HG02852 (cell line): ENCODE measurements around the gene AFF4.
"Not testable (repeated sequence)": the region's sequence is repeated elsewhere in the genome, so short reads cannot be mapped to it uniquely, and the experiment has no call there.

Source experiments
- ATAC-seq: cut with Tn5 transposase; IDR thresholded peaks from one replicate; pipeline ENCODE4 v1.9.1; 2021; ENCODE audit warnings: mild to moderate bottlenecking, moderate library complexity; ENCODE audit not compliant: unreplicated experiment

The AFF4 gene

DNA sequence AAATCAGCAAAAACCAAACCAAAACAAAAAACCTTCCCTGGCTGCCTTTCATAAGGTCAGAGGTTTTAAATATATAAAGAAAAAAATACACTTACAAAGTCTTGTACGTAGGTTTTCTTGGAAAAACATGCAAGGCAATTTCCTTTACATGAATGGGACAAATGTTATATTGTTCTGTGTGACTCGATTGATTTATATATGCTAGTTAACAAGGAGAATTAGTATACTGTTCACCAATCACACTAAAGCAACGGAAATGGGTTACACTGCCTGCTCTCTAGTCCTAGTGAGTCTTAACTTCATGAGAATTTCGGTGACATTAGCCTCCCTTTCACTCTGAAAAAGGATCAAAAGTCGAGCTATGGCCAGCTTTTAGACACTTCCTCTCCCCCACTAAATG is 102.7 kb downstream of the AFF4 start:
- ATAC-seq, result no peak

DNA sequence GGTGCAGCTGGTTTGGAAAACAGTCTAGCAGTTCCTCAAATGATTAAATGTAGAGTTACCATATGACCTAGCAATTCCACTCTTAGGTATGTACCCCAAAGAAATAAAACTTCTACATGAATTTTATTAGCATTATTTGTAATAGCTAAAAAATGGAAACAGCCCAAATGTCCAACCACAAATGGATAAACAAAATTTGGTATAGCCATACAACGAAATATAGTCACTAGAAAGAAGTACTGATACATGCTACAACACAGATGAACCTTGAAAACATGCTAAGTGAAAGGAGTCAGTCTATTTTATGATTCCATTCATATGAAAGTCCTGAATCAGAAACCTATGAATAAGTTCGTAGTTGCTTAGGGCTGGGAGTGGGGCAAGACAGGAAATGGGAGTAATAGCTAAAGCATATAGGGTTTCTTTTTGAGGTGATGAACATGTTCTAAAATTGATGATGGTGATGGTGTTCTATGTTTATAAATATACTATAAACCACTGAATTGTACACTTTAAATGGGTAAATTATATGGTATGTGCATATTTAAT is 103.5 kb downstream of the AFF4 start:
- no peak for ATAC-seq

DNA sequence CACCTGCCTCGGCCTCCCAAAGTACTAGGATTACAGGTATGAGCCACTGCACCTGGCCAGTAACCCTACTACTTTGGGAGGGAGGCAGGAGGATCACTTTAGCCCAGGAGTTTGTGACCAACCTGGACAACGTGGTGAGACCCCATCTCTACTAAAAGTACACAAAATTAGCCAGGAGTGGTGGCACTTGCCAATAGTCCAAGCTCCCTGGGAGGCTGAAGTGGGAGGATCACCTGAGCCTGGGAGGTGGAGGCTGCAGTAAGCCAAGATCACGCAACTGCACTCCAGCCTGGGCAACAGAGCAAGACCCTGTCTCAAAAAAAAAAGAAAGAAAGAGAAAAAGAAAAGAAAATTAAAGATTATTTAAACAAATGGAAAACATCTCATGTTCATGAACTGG is 107.4 kb downstream of the AFF4 start:
- ATAC-seq, result no peak

DNA sequence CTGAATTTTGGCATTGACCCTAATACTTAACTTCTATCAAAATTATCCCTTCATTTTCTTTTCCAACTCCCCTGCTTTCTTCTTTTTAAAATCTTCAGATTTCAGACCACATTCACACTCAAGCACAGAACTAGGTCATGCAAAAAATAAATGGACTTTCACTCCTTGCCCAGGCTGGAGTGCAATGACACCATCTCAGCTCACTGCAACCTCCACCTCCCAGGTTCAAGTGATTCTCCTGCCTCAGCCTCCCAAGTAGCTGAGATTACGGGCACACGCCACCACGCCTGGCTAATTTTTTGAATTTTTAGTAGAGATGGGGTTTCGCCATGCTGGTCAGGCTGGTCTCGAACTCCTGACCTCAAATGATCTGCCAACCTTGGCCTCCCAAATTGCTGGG is 108.4 kb downstream of the AFF4 start:
- not testable (repeated sequence) for ATAC-seq

DNA sequence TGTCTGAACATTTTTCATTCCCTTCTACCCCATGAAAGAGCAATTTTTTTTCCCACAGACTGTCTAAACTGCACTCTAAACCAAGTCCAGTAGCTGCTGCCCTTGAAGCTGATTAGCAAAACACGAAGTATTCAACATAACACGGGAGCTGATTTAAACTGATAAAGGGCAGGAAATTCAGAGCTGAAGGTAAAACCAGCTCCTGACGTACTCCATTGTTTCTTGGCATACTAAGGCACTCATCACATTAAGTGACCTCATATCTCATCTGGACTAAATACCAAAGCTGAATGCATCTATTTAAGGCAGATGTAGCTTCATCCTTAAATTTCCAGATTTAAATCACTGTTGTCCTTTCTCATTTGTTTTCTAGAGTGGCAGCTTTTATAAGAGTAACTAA is 109.1 kb downstream of the AFF4 start:
- no peak for ATAC-seq

DNA sequence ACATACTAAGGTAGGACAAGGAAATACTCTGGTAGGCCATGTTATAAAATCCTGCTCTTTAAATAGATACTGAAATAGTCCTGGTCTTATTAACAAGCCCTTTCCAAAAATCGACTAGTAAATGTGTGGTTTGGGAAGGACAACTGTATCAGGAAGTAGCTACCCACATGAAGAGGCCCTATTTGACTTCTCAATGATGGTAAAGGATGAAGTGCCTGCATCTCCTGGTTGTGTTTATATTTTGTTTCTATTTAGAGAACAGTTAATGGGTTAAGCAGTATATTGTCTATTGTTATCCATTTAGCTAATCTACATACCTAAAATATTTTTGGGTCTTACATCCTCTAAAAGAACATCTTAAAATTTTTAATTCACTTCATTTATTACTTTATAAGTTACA is 109.6 kb downstream of the AFF4 start:
- ATAC-seq, result no peak

DNA sequence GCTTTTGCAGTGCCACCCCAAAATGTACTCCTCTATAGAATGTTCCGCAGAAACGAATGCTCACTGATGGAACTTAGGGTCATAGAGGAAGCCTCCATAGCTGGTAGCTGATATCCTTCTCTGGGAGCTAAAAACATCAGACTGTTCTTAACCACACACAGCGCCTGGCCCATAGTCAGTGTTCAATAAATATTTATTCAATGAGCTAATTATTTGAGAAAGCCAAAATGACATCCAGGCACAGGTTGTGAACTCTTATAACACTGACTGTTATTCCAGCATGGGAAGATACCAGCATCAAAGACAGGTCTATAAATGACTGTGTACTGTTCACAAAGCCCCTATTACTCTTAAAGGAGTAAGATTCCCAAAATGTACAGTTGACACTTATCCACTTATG is 110.1 kb downstream of the AFF4 start:
- ATAC-seq, result no peak

DNA sequence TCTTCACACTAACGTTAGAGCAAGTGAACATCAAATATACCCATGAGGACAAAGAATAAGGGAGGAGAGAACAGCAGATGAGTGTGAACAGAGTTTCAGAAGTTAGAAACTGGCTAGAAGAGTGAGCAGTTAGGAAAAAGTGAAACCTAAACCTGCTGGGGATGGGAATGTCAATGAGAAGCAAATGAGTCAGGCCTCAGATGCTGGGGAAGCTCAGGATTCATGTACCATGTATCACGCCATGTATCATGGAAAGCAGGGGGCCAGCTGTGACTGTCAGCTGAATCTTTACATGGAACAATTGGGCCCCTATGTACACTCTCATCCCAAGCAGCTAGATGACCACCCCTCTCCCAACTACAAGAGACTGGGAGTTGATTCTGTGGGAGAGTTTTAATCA is 113.4 kb downstream of the AFF4 start:
- no peak for ATAC-seq

DNA sequence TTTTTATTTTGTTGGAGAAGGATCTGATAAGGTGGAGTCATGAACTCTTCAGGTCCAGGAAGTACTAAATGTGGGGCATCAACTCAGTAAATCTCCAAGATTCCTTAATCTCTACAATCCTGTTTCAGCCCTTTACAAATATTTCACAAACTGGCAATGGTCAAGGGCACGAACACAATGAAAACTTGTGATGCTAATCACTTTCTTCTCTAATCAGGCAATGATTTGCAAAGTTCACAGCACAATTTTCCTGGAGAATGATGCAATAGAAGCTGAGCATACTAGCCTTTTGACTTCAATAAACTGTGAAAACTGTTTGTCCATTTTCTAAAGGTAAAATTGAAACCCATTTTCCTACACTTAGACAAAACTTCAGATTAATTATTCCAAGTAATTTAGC is 114.1 kb downstream of the AFF4 start:
- no peak for ATAC-seq

DNA sequence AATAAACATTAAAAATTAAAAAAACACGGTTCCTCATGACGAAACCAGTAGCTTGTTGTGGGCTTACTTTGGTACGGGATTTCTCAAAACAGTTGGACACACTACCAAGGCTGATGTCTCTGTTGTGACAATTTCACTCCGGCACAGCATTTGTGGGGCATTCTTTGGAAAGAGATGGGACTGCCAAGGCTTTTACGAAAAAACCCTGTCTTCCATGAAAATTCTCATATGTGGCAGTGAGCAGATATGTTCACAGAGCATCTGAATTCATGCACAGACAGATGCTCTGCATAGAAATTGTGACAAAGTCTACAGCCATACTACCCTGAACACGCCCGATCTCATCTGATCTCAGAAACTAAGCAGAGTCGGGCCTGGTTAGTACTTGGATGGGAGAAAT is 115.2 kb downstream of the AFF4 start:
- no peak for ATAC-seq

DNA sequence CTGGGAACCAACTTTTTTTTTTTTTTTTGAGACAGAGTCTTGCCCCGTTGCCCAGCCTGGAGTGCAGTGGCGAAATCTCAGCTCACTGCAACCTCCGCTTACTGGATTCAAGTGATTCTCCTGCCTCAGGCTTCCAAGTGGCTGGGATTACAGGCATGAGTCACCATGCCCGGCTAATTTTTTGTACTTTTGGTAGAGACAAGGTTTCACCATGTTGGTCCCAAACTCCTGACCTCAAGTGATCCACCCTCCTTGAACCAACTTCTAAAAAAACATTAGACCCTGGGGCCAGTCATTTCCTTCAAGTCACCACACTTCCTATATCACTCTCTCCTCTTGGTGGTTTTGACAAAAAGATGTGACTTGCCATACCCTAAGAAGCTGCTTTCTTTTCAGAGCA is 122.1 kb downstream of the AFF4 start:
- ATAC-seq, result no peak

DNA sequence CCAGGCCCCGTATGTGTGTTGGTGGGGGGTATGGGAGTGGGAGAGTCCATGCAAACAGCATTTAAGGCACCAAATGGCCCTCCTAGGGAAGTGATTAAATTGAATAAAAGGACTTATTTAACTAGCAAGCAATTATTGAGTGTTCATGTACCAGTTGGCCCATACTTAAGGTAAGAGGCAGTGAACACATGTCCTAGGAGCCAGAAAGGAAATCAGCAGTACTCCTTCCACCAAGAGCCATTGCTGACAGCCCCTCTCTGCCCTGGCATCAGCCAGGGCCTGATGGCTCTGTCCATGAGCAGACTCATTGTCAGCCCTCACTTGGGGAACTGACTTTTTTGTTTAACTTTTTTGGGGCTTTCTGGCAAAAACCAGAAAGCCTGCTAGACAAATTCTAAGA is 122.5 kb downstream of the AFF4 start:
- ATAC-seq, result no peak

DNA sequence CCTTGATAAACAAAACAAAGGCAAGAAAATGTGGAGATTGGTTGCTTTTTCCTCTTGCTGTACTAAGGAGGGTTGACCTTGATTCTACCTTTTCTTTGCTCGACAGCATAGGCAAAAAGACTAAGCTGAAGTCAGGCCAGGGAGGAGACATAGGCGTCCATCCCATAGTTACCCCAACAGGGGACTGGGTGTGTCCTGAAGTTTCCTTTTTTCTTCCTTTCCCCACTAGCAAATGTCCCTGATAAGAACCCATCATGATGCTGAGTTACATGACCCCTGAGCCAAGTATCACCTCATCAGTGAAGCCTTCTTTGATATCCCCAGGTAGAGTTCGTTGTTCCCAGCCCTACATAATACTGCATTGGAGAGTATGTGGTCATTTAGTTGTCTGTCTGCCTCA is 123.1 kb downstream of the AFF4 start:
- no peak for ATAC-seq

DNA sequence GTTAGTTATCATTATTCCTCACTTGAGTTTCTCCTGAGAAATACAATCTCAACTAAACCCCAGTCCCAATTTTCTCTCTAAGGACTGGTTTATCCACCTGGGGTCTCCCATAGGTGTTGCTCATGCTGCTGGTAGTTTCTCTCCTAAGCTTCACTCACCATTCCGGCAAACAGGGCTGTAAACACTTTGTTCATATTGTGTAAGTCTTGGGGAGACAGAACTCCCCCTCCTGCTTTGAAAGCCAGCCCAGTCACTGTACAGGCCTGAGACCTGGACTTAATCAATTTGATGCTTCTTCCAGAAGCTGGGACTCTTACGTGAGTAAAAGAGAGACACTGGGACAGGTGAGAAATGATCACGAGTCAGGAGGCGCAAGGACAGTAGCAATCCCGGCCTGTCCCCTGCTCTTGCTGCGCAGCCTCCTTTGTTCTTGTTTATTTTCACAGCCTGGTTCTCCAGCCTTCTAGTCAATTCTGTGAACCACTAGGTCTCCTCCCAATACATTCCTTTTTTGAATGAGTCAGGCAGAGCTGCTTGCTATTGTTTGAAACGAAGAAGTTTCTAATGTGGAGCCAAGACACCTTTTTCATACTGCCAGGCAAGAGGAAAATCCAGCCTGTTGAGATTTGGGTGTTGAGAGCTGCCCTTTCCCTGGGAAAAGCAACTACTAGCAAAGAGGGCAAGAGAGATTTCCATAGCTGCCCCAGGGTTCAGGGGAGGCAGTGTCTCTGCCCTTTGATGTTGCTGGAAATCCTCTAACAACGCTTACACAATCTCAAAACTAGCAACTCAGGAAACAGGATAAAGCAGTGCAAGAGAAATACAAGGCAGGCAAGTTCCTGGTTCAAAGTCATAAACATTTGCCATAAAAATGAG is 123.8 kb downstream of the AFF4 start:
- ATAC-seq, result no peak

DNA sequence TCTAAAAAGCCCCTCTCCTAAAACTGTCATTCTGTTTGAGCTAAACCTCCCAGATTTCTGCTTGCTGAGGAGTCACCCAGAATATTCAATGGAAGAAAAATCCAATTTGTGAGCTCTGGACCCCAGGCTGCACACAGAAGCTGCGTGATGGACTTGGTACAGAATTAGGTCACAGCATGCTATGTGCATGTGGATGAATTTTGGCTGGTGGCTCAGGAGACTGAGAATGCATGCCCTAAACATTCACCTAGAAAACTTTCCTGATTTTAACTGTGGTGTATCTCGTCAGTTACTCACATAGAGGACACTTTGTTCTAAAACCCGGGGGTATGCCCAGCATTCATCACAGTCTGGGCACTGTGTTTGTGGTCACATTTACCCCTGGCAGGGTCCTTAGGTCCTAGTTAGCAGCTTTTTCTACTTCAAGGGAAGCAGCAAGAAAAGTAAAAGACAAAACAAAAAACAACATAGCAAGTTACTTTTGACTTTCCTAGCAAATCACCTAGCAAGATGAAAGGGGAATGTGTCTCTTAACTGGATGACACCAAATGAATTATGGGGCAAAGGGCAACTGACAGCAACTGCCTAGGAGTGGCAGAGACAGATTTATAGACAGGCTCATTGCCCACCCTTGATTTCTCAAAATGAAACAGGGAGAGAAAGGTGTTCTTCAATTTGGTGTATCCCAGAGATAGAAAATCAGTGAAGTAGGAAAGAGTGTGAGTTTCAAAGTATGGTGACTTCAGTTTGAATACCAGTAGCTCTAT is 124.7 kb downstream of the AFF4 start:
- ATAC-seq, result no peak

DNA sequence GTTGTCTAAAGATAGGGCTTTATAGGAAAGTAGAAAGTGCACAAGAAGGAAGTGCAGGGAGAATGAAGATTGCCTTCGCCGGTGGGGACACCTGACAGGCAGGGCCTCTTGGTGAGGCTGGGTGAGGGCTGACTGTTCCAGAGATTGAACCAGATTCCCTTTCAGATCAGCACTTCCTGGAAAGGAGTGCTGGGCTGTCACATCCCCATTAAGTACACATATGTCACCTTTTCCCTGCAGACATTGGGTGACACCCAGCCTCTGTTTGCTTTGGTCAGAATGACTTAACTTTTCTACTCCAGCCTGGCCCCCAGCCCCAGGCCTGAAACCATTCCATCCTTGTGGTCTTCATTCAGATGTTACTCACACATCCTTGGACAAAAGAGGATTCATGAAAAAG is 125.6 kb downstream of the AFF4 start:
- no peak for ATAC-seq

DNA sequence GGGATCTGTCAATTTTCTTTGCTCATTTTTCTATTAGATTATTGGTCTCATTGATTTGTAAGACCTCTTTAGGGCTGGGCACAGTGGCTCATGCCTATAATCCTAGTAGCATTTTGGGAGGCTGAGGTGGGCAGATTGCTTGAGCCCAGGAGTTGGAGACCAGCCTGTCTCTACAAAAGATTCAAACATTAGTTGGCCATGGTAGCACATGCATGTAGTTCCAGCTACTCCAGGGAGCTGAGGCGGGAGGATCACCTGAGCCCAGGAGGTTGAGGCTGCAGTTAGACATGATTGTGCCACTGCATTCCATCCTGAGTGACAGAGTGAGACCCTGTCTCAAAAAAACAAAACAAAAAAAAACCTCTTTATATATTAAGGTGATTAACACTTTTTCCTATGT is 126.6 kb downstream of the AFF4 start:
- no peak for ATAC-seq

DNA sequence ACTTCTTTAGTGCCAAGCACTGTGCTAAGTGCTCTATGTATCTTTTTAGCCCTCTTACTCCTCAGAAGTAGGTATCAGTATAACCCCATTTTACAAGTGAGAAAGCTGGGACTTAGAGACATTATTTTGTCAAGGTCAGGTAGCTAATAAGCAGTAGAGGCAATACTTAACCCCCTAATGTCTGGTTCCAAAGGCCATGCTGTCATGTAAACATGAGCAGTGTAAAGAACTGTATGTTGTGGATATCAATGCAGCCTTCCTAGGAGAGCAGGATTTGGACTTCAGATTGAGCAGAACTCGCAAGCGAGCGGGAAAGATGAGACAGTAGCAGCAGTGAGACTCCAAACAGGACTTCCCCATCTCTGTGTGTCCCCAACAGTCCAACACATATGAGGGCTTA is 129.4 kb downstream of the AFF4 start:
- no peak for ATAC-seq

DNA sequence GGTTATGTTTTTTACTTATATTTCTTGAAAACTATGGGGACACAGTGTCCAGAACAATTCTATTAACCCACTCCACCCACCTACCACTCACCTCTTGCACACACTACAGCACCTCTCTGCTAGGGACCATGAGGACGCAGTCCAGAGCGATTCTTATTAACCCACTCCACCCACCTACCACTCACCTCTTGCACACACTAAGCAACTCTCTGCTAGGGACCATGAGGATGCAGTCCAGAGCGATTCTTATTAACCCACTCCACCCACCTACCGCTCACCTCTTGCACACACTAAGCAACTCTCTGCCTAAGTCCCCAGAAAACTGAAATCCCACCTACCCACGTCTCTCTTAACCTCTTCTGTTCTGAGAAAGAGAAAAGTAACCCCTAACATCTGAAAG is 130.8 kb downstream of the AFF4 start:
- no peak for ATAC-seq

DNA sequence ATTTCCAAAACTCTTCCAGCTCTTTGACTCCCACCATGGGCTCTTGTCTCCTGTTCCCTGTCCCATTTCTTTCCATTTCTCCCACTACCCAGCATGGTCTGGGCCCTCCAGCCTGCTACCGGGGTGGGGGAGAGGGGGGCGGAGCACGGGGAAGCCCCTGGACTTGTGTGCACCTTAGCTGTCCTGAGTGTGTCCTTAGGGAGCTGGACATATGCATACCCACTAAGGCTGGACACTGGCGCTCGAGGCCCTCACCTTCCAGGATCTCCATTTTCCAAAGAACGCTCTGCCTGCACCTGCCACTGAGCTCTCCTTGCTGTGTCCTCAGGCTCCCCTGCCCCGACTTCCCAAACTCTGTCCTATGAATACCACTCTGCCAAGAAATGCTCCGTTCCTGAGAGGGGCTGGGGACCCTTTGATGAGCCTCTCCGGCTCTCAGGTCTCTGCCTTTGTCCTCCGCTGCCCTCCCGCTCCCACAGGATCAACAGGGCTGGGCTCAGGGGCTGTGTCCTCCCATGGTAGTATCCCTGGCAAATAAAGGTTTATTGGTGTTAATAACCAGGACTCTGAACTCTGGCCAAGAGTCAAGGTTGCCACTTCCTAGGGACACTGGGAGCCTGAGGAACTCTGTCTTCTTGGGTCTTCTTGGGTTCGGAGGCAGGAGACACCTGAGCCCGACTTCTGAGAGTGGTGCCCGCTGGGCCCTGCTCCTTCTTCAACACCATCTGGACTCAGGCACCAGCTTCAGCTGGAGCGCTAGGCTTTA is 132.2 kb downstream of the AFF4 start:
- ATAC-seq, result no peak

DNA sequence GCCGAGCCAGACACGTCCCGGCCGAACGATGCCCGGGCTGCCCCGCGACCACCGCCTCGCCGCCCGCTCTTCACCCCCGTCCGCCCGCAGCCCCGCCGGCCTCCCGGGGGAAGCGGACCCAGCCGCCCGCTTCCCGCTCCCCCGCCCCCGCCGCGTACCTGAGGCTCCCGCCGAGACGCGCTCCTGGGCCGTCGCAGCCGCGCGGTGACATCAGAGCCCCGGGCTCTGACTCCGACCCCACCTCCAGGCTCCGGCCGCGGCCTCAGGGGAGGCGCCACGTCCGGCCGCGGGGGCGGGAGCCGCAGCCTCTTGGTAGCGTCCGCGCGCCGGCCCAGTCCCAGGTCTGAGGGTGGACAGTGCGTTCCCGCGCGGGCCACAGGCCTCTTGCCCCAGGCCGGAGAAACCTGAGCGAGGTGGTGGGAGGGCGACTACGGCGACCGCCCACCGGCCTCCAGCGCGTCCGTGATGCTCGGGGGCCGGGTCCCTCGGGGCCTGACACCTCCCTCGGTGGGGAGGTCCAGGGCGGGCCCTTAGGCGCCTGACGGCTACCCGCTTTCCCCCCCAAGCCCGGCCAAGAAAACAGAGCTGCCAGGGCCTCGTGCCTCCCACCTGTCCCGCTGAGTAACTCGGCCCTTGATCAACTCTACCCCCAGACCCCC is 132.9 kb downstream of the AFF4 start, which contains the start of gene SHROOM1:
TSS of gene SHROOM1 (minus strand) at position 212 of the 659 bp plus-strand sequence. CDS start 4,507 bp downstream, outside the sequence.
- peak; percentile 72 for ATAC-seq
